ENCODE results near the gene EGLN3.
"Not testable (repeated sequence)": the region's sequence is repeated elsewhere in the genome, so short reads cannot be mapped to it uniquely, and the experiment has no call there.

The EGLN3 gene

DNA sequence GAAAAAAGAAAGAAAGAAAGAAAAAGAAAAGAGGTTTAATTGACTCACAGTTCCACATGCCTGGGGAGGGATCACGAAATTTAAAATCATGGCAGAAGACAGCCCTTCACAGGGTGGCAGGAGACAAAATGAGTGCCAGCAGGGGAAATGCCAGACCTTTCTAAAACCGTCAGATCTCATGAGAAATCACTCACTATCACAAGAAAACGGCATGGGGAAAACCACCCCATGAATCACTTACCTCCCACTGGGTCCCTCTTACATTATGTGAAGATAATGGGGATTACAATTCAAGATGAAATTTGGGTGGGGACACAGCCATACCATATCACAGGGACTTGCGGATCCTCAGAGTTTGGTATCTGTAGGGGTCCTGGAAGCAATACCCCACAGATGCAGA is 16.3 kb upstream of the EGLN3 start:
- TF ChIP-seq SNAI2 (CRISPR knock-in tag; IDR thresholded peaks at IDR 0.05): no peak
- TF ChIP-seq PPARA (CRISPR knock-in tag; IDR thresholded peaks at IDR 0.05; ENCODE audit: borderline replicate concordance): no peak
- TF ChIP-seq ZNF565 (CRISPR knock-in tag; conservative IDR thresholded peaks at IDR 0.05; ENCODE audit: low read depth): no peak
- no peak for TF ChIP-seq TOX (CRISPR knock-in tag; IDR thresholded peaks at IDR 0.05; ENCODE audit: borderline replicate concordance)
- TF ChIP-seq GLIS3 (CRISPR knock-in tag; IDR thresholded peaks at IDR 0.05): no peak
- TF ChIP-seq ZNF70 (CRISPR knock-in tag; IDR thresholded peaks at IDR 0.05): no peak
- TF ChIP-seq CSDC2 (CRISPR knock-in tag; IDR thresholded peaks at IDR 0.05): no peak
- TF ChIP-seq, protein P1, sequence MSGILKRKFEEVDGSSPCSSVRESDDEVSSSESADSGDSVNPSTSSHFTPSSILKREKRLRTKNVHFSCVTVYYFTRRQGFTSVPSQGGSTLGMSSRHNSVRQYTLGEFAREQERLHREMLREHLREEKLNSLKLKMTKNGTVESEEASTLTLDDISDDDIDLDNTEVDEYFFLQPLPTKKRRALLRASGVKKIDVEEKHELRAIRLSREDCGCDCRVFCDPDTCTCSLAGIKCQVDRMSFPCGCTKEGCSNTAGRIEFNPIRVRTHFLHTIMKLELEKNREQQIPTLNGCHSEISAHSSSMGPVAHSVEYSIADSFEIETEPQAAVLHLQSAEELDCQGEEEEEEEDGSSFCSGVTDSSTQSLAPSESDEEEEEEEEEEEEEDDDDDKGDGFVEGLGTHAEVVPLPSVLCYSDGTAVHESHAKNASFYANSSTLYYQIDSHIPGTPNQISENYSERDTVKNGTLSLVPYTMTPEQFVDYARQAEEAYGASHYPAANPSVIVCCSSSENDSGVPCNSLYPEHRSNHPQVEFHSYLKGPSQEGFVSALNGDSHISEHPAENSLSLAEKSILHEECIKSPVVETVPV (CRISPR knock-in tag; IDR thresholded peaks at IDR 0.05): no peak
- TF ChIP-seq ZNF8 (CRISPR knock-in tag; IDR thresholded peaks at IDR 0.05): no peak
- no peak for TF ChIP-seq BACH2 (CRISPR knock-in tag; IDR thresholded peaks at IDR 0.05; ENCODE audit: borderline replicate concordance)
- no peak for TF ChIP-seq ARNTL (CRISPR knock-in tag; IDR thresholded peaks at IDR 0.05; ENCODE audit: borderline replicate concordance, low read depth)
- no peak for TF ChIP-seq ZFP3 (CRISPR knock-in tag; IDR thresholded peaks at IDR 0.05)
- no peak for TF ChIP-seq TCF4 (CRISPR knock-in tag; IDR thresholded peaks at IDR 0.05; ENCODE audit: borderline replicate concordance)
- TF ChIP-seq, protein P2, sequence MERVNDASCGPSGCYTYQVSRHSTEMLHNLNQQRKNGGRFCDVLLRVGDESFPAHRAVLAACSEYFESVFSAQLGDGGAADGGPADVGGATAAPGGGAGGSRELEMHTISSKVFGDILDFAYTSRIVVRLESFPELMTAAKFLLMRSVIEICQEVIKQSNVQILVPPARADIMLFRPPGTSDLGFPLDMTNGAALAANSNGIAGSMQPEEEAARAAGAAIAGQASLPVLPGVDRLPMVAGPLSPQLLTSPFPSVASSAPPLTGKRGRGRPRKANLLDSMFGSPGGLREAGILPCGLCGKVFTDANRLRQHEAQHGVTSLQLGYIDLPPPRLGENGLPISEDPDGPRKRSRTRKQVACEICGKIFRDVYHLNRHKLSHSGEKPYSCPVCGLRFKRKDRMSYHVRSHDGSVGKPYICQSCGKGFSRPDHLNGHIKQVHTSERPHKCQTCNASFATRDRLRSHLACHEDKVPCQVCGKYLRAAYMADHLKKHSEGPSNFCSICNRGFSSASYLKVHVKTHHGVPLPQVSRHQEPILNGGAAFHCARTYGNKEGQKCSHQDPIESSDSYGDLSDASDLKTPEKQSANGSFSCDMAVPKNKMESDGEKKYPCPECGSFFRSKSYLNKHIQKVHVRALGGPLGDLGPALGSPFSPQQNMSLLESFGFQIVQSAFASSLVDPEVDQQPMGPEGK (CRISPR knock-in tag; IDR thresholded peaks at IDR 0.05; ENCODE audit: borderline replicate concordance): no peak
- no peak for TF ChIP-seq RARB (CRISPR knock-in tag; IDR thresholded peaks at IDR 0.05)
- no peak for TF ChIP-seq ISL1 (CRISPR knock-in tag; IDR thresholded peaks at IDR 0.05)

DNA sequence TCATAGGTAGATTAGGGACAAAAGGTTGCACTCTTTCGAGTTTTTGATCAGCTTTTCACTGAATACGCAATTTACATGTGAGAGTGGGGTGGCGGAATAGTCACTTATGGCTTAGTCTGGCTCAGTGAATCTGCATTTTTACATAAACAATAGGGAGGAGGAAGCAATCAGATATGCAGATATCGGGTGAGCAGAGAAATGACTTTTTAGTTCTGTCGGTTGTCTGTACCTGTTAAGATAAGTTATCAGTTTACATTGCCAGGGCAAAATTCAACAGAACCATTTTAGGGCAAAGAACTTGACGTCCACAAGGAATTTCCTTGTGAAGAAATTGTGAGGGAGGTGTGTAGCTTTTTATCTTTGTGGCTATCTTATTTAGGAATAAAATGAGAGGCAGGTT is 15.4 kb upstream of the EGLN3 start:
- TF ChIP-seq ZFP30 (CRISPR knock-in tag; IDR thresholded peaks at IDR 0.05) (no peak), ZNF565 (CRISPR knock-in tag; conservative IDR thresholded peaks at IDR 0.05; ENCODE audit: low read depth) (no peak), BACH2 (CRISPR knock-in tag; IDR thresholded peaks at IDR 0.05; ENCODE audit: borderline replicate concordance) (no peak)
- TF ChIP-seq, protein P3, sequence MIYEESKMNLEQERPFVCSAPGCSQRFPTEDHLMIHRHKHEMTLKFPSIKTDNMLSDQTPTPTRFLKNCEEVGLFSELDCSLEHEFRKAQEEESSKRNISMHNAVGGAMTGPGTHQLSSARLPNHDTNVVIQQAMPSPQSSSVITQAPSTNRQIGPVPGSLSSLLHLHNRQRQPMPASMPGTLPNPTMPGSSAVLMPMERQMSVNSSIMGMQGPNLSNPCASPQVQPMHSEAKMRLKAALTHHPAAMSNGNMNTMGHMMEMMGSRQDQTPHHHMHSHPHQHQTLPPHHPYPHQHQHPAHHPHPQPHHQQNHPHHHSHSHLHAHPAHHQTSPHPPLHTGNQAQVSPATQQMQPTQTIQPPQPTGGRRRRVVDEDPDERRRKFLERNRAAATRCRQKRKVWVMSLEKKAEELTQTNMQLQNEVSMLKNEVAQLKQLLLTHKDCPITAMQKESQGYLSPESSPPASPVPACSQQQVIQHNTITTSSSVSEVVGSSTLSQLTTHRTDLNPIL (CRISPR knock-in tag; IDR thresholded peaks at IDR 0.05; ENCODE audit: low read depth): no peak
- ATAC-seq: no peak

More for the DNA sequence above, 16.3 kb upstream of the EGLN3 start:
- no peak for ATAC-seq

DNA sequence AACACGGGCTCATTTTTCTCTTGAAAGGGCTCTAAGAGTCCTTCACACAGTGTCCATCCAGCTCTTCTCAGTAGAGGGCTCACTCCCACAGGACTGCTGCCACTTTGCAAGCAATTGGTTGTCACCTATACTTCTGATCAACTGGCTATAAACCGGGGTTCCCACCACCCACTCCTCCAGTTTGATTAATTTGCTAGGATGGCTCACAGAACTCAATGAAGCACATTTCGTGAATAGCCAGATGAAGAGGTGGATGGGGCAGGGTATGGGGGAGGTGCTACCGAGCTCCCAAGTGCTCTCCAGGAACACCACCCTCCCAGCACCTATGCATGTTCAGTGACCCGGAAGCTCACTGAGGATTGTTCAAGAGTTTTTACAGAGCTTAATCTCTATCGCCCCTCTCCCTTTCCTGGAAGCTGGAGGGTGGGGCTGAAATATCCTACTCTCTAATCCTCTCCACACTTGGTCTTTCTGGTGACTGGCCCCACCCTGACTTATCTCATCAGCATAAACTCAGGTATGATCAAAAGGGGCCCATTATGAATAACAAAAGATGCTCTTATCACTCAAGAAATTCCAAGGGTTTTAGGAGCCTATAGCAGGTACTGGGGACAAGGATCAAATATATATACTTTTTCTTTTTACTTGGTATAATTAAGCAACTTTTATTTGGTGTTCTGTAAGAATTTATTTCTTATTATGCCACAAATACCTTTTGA is 13.9 kb upstream of the EGLN3 start:
- no peak for TF ChIP-seq SNAI2 (CRISPR knock-in tag; IDR thresholded peaks at IDR 0.05)
- no peak for ATAC-seq

DNA sequence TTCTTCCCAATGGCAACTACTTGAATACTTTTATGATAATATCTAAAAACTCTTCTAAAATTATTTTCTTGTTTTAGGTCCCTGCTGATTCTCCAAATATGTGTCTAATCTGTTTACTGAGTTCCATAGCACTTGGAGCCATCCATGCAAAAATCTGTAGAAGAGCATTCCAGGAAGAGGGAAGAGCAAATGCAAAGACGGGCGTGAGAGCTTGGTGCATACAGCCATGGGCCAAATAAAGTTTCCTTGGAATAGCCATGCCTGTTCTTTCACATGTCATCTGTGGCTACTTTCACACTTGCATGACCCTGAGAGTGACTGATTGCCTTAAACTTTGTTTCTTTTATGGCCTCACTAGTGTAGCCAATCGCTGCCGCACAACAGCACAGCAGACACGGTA is 13.0 kb upstream of the EGLN3 start:
- no peak for ATAC-seq
- TF ChIP-seq ZNF70 (CRISPR knock-in tag; IDR thresholded peaks at IDR 0.05) (no peak), ZNF8 (CRISPR knock-in tag; IDR thresholded peaks at IDR 0.05) (no peak), SNAI2 (CRISPR knock-in tag; IDR thresholded peaks at IDR 0.05) (no peak), BACH2 (CRISPR knock-in tag; IDR thresholded peaks at IDR 0.05; ENCODE audit: borderline replicate concordance) (no peak), OSR1 (CRISPR knock-in tag; IDR thresholded peaks at IDR 0.05) (no peak), ISL1 (CRISPR knock-in tag; IDR thresholded peaks at IDR 0.05) (no peak), ZC3H10 (CRISPR knock-in tag; IDR thresholded peaks at IDR 0.05) (no peak), ZFP30 (CRISPR knock-in tag; IDR thresholded peaks at IDR 0.05) (no peak), PPARA (CRISPR knock-in tag; IDR thresholded peaks at IDR 0.05; ENCODE audit: borderline replicate concordance) (no peak), ESRRG (CRISPR knock-in tag; IDR thresholded peaks at IDR 0.05) (no peak), GLIS3 (CRISPR knock-in tag; IDR thresholded peaks at IDR 0.05) (no peak), TOX (CRISPR knock-in tag; IDR thresholded peaks at IDR 0.05; ENCODE audit: borderline replicate concordance) (no peak), ZNF565 (CRISPR knock-in tag; conservative IDR thresholded peaks at IDR 0.05; ENCODE audit: low read depth) (no peak), RARB (CRISPR knock-in tag; IDR thresholded peaks at IDR 0.05) (no peak), ZFP3 (CRISPR knock-in tag; IDR thresholded peaks at IDR 0.05) (no peak)
- TF ChIP-seq, protein P3 (CRISPR knock-in tag; IDR thresholded peaks at IDR 0.05; ENCODE audit: low read depth): no peak
- TF ChIP-seq, protein P1 (CRISPR knock-in tag; IDR thresholded peaks at IDR 0.05): no peak
- TF ChIP-seq, protein P4, sequence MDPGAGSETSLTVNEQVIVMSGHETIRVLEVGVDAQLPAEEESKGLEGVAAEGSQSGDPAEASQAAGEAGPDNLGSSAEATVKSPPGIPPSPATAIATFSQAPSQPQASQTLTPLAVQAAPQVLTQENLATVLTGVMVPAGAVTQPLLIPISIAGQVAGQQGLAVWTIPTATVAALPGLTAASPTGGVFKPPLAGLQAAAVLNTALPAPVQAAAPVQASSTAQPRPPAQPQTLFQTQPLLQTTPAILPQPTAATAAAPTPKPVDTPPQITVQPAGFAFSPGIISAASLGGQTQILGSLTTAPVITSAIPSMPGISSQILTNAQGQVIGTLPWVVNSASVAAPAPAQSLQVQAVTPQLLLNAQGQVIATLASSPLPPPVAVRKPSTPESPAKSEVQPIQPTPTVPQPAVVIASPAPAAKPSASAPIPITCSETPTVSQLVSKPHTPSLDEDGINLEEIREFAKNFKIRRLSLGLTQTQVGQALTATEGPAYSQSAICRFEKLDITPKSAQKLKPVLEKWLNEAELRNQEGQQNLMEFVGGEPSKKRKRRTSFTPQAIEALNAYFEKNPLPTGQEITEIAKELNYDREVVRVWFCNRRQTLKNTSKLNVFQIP (CRISPR knock-in tag; IDR thresholded peaks at IDR 0.05; ENCODE audit: borderline replicate concordance, low read depth): no peak
- TF ChIP-seq, protein P2 (CRISPR knock-in tag; IDR thresholded peaks at IDR 0.05; ENCODE audit: borderline replicate concordance): no peak

DNA sequence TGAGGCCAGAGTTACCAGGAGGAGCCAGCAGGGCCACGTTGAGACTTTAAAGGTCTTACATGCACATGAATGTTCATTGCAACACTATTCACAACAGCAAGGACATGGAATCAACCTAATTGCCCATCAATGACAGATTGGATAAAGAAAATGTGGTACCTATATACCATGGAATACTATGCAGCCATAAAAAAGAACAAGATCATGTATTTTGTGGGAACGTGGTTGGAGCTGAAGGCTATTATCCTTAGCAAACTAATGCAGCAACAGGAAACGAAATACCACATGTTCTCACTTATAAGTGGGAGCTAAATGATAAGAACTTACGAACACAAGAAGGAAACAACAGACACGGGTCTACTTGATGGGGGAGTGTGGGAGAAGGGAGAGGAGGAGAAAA is 11.6 kb upstream of the EGLN3 start:
- not testable (repeated sequence) for ATAC-seq
